NCI-H82 treated with DMSO at 0.1 percent for 48 hours (cell line): Measurements from ENCODE around the gene RHBDL3.
A peak's percentile ranks its signal among the peaks of the same experiment; 100 is the strongest.
"Not testable (repeated sequence)": the region's sequence is repeated elsewhere in the genome, so short reads cannot be mapped to it uniquely, and the experiment has no call there.

ENCODE experiments used
- DNase-seq: peaks from one replicate; lab custom pipeline; 2025; ENCODE audit not compliant: unreplicated experiment; lab: John Stamatoyannopoulos, UW

The RHBDL3 gene

GRCh38 chr17:32323046-32323445 lies 57.4 kb downstream of the RHBDL3 start:
- no peak for DNase-seq

DNA sequence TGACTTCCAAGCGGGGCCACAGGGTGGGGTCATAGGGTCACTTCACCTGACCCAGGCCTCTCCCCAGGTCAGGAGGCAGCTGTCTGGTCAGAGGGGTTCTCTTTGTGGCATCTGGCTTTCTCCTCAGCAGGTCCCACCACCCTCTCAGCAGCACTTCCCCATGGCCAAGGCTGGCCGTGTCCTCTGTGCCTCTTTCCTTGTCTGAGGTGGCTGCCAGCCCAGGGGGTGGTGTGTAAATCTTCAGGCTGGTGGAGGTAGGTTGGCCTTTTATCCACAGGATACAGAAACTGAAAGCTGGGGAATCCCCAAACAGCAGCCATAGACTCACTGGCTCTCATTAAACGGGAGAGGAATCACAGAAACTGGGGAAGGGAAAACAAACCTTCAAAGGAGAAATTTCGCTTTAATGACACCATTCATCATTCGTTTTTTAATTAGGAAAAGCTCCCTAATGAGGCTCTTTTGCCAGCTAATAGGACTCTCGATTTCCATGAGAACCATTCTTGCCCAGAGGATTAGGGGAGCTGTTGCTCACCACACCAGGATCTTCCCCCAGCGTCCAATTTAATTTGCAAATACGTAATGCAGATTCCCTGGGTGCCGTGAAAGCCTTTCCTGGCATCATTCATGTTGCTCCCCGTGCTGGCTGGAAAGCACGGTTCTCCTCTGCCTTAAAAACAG lies 58.3 kb downstream of the RHBDL3 start:
- peak; percentile 5 for DNase-seq

DNA sequence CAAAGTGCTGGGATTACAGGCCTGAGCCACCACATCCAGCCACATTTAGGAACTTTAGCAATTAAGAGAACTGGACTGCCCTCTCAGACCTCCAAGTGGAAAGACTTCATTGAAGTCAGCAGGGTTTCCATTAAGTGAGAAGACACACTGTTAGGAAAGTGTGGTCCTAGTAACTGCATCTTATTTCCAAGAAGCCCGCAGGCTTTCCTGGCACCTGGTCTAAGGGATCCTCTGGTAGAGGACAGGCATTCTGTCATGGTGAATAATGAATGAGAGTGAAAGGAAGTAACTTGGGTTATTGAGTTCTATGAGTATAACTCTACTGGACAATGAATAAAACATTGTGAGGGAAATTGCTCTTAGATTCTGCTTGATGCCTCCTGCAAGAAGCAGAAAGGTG lies 62.3 kb downstream of the RHBDL3 start:
- no peak for DNase-seq

DNA sequence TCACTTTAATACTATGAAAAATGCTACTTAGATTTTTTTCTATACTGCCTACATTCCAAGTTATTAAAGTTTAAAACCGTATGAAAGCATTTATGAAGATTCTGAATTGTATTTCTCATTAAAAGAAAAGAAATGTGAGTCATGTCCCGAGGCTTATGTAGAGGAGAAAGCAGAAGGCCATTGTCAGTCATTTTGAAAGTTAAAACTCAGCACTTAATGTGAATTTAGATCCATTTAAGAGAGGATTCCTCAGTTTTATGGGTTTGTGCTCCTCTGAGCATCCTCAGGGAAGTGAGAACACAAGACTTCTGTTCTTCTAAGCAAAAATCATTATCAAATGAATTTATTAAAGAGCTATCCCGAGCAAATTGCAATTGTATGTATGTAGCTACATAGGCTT lies 64.5 kb downstream of the RHBDL3 start:
- no peak for DNase-seq

DNA sequence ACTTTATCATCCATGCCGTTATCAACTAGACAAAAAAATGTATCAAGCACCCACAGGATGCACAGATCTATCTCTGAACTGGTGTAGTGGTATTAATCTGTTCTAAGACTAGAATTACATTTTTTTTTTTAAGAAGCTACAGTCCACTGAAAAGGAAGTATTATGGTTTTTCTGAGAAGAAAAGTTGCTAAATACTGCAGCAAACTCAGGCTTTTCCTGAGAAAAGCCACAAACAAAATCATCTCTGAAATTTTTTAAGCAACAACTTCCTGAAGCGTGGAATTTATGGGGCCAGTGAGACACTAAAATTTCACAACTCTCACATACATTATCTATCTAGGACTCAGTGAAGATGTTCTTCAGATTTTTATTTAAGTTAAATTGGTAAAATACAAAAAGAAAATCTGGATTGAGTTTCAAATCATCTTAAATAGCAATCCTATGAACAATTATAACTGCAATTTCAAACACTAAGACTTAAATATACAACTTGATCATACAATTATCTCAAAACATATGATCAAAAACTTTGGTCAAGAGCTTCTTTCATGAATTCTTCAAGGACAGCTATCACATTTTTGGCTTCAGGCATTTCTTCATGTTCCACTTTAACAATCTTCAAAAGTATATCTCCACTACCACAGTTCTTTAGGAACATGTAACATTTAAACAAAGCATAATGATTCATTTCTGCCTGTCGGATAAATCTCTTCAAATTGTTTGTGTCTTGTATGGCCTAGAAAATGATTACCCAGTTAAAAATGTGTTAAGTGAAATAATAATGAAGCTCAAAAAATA lies 65.8 kb downstream of the RHBDL3 start:
- DNase-seq = no peak

GRCh38 chr17:32333187-32333586 lies 67.6 kb downstream of the RHBDL3 start:
- no peak for DNase-seq

DNA sequence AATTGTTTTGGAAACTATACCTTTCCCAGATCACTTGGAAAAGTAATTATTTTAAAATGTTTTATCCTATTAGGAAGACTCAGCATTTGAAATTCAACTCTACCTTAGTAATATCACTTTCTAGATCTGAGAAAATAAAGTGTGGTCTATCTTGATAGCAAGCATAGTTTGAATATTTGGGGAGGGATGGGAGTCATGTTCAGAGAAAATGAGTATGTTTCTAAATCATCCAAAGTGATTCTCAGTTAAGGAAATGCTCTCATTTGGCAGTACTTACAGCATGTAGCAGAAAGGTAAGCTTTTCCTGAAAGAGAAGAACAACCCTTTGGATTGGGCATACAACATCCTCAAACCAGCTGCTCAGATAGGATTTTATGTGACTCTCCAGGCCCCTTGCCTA lies 69.4 kb downstream of the RHBDL3 start:
- DNase-seq = no peak

DNA sequence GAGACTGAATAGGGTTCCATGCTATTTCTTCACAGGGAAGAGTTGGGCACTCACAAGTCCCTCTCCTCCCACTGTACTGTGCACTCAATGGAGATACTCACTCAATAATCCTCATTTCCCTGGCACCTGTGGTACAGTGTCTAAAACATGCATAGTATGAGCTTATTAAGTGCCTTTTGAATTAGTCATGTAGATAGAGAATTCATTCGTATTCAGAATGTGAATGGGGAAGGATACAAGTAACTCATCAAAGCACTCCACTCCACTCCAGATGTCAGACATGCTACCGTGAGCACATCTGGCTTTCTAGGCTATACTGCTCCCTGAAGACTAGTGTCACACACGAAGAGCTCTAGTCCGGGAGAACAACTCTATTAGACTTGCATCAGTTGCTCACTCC lies 70.1 kb downstream of the RHBDL3 start:
- DNase-seq = no peak

- no peak for DNase-seq
These were observed 75.7 kb downstream of the RHBDL3 start for GRCh38 chr17:32341141-32341856.

DNA sequence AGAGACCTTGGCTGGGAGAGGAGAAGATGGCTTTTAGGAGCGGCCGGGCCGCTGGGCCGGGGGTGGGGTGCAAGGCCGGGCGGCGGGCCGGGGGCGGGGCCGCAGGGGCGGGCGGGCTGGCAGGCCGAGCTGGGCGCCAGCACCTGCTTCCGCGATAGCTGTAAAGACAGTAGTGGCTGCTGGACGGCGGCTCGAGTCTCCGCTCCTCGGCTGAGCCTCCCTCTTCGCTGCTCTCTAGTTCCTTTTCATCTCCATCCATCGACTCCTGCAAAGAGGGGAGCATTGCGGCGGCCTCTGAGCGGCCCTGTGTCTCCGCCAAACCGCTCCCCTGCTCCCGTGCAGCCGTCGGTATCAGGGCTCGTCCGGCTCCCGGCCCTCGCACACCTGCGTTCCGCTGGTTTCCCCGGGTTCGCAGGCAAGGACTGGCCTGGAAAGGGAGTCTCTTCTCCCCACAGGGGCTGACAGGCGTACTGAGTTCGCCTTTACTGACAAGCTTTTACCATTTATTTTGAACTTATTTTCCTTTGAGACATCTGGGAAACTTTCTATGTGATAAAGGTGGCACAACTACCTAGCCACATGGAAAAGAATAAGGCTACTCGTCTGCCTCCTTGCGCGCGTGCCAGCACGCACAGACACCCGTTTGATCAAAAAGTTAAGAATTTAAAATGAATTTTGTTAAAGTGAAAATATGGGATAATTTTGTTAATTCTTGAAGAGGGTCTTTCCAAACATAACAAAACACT lies 76.4 kb downstream of the RHBDL3 start, which contains the start of gene C17orf75:
Gene C17orf75 (minus strand): TSS at position 317 of the 746 bp plus-strand sequence. CDS start 34 bp downstream, at position 283.
- DNase-seq = peak; percentile 34

DNA sequence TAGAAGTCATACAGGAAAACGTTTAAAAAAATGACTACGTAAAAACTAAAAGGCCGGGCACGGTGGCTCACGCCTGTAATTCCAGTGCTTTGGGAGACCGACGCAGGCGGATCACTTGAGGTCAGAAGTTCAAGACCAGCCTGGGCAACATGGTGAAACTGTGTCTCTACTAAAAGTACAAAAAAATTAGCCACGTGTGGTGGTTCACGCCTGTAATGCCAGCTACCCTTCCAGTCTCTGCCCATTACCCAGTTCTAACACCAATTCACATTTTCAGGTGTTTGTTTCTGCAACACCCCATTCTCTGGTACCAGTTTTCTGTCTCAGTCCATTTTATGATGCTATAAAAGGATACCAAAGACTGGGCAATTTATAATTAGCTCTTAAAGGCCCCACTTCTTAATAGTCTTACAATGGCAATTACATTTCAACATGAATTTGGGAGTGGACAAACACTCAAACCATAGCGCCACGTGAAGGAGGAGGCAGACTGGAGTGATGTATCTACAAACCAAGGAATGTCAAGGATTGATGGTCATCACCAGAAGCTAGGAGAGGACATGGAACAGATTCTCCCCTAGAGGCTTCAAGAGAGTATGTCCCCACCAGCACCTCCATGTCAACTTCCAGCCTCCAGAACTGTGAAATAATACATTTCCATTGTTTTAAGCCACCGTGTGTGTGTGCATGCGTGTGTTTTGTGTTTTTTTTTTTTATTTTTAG lies 77.1 kb downstream of the RHBDL3 start:
- DNase-seq = no peak

GRCh38 chr17:32345951-32346600 lies 80.4 kb downstream of the RHBDL3 start:
- no peak for DNase-seq

GRCh38 chr17:32348483-32348800 lies 82.8 kb downstream of the RHBDL3 start:
- DNase-seq = no peak

- no peak for DNase-seq
These were observed 83.8 kb downstream of the RHBDL3 start for GRCh38 chr17:32349503-32349853.

GRCh38 chr17:32349854-32350665 lies 84.4 kb downstream of the RHBDL3 start, which contains the start of gene ZNF207:
Gene ZNF207, plus strand, starts transcription at chr17:32350157. Its CDS starts 129 bp downstream, at chr17:32350286.
- peak; percentile 92 for DNase-seq

DNA sequence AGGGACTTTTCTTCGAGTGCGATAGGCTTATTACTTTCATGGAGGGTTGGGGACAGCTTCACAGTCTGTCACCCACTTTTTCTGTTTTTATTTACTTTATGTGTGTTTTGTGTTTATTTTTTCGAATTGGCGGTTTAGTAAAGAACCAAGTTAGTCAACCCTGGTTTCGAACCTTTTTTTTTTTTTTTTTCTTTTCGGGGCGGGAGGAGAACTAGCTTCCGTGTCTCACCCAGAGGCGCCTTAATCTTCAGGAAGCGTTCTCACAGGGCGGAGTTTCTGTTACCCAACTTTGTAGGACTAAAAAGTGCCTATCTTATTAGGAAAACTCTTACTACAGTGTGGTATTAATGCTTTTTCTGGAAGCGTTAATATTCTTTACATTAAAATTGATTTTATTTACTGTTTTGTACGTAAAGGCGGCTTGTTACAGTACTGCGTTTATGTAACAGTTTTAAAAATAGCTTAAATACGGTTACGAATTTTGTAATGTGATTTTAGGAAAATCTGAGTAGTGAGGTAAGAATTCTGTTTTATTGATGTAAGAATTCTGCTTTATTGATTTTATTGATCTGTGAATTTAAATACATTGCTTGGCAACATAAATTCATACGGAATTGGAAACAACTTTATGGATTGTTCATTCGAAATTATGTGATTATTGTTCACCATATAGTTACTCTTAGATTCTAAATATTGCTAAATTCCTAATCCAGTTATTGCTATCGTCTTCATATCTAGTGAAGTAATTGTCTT lies 85.2 kb downstream of the RHBDL3 start:
- DNase-seq = no peak

- DNase-seq = not testable (repeated sequence)
These were observed 87.1 kb downstream of the RHBDL3 start for GRCh38 chr17:32352734-32353133.

DNA sequence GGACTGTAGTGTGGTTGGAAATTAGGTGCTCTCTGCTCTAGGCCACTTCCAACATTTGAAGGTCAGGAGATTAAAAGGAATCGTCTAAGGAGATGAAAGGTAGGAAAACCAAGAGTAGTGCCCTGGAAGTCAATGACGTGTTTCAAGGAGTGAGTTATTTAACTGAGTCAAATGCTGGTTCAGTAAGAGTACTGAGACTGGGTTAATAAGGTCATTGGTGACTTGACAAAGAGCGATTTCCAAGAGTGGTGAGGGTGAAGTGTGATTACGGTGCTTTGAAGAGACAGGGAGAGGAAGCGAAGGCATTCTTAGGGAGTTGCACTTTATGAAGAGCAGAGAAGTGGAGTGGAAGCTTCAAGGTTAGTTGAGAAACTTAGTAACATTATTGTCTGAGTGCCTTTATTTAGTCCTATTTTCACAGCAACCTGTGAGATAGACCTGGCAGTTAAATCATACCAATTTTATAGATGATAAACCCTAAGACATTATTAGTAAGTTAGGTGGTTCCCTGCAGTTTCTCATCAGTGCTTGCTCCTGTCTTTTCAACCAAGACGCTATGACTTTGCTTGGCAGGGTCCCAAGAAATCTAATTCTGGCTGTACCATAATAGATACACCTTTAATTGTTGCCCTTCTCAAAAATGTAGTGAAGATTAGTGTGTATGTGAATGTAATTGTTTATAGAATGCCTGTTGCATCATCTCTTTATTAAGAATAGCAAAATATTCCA lies 90.2 kb downstream of the RHBDL3 start:
- DNase-seq = no peak
